H9 (cell line): ENCODE results near the gene NLRP14. TPM values are rescaled to one million over a fixed set of nuclear protein-coding genes. Genes with fewer than 3 reads are reported as not detected.

Experiments
- DNase-seq: peaks from one replicate; pipeline ENCODE4 v3.0.0-alpha.2; 2017
- H2AFZ ChIP-seq: one replicate; pipeline ENCODE4 v1.6.1; 2013; ENCODE audit warnings: mild to moderate bottlenecking, low read length, control low read depth, moderate library complexity
- H2AK5ac ChIP-seq: 2 replicates; pipeline ENCODE4 v1.6.1; 2013; ENCODE audit warnings: low read length, control low read depth, mixed read lengths; ENCODE audit not compliant: insufficient read length
- H2BK120ac ChIP-seq: one replicate; pipeline ENCODE4 v1.6.1; 2013; ENCODE audit warnings: low read depth, mild to moderate bottlenecking, low read length, control low read depth, inconsistent platforms; ENCODE audit not compliant: poor library complexity, severe bottlenecking
- H2BK12ac ChIP-seq: 2 replicates; pipeline ENCODE4 v1.6.1; 2013; ENCODE audit warnings: low read length, control low read depth, mixed read lengths, low read depth; ENCODE audit not compliant: insufficient read length
- H2BK15ac ChIP-seq: 2 replicates; pipeline ENCODE4 v1.6.1; 2013; ENCODE audit warnings: low read depth, low read length, control low read depth
- H2BK20ac ChIP-seq: one replicate; pipeline ENCODE4 v1.6.1; 2013; ENCODE audit warnings: low read depth, mild to moderate bottlenecking, low read length, control low read depth, inconsistent platforms; ENCODE audit not compliant: poor library complexity, severe bottlenecking
- H2BK5ac ChIP-seq: 2 replicates; pipeline ENCODE4 v1.6.1; 2013; ENCODE audit warnings: low read length, control low read depth, mixed read lengths; ENCODE audit not compliant: insufficient read length
- H3K14ac ChIP-seq: 2 replicates; pipeline ENCODE4 v1.6.1; 2013; ENCODE audit warnings: low read length, control low read depth; ENCODE audit not compliant: insufficient read depth
- H3K18ac ChIP-seq: 2 replicates; pipeline ENCODE4 v1.6.1; 2013; ENCODE audit warnings: low read depth, mild to moderate bottlenecking, mixed read lengths, low read length, control low read depth; ENCODE audit not compliant: insufficient read length
- H3K23ac ChIP-seq: 2 replicates; pipeline ENCODE4 v1.6.1; 2013; ENCODE audit warnings: low read length, control low read depth, mixed read lengths, low read depth; ENCODE audit not compliant: insufficient read length
- H3K23me2 ChIP-seq: 2 replicates; pipeline ENCODE4 v1.6.1; 2013; ENCODE audit warnings: low read depth, mild to moderate bottlenecking, mixed read lengths, low read length, control low read depth; ENCODE audit not compliant: insufficient read length, poor library complexity, severe bottlenecking
- H3K27ac ChIP-seq: 2 replicates; pipeline ENCODE4 v1.5.1; 2013; ENCODE audit warnings: low read length, control low read depth, mixed read lengths, low read depth; ENCODE audit not compliant: insufficient read length
- H3K27me3 ChIP-seq: 2 replicates; pipeline ENCODE4 v1.6.1; 2013; ENCODE audit warnings: low read length, control low read depth, inconsistent platforms; ENCODE audit not compliant: insufficient read depth
- H3K4ac ChIP-seq: 2 replicates; pipeline ENCODE4 v1.6.1; 2013; ENCODE audit warnings: low read depth, mild to moderate bottlenecking, control low read depth, inconsistent platforms, low read length, moderate library complexity
- H3K4me1 ChIP-seq: 2 replicates; pipeline ENCODE4 v1.6.1; 2013; ENCODE audit warnings: low read length, control low read depth, inconsistent platforms; ENCODE audit not compliant: insufficient read depth
- H3K4me2 ChIP-seq: 2 replicates; pipeline ENCODE4 v1.6.1; 2013; ENCODE audit warnings: low read length, control low read depth, mixed read lengths; ENCODE audit not compliant: insufficient read length, insufficient read depth
- H3K56ac ChIP-seq: 2 replicates; pipeline ENCODE4 v1.6.1; 2013; ENCODE audit warnings: low read depth, mild to moderate bottlenecking, mixed read lengths, low read length, control low read depth; ENCODE audit not compliant: insufficient read length
- H3K79me1 ChIP-seq: 2 replicates; pipeline ENCODE4 v1.6.1; 2013; ENCODE audit warnings: low read depth, mild to moderate bottlenecking, moderate library complexity, low read length, control low read depth, inconsistent platforms; ENCODE audit not compliant: insufficient read depth, poor library complexity, severe bottlenecking
- H3K79me2 ChIP-seq: 2 replicates; pipeline ENCODE4 v1.6.1; 2013; ENCODE audit warnings: low read length, control low read depth, inconsistent platforms; ENCODE audit not compliant: insufficient read depth
- H3K9ac ChIP-seq: 2 replicates; pipeline ENCODE4 v1.6.1; 2013; ENCODE audit warnings: low read length, control low read depth, mixed read lengths; ENCODE audit not compliant: insufficient read length; ENCODE audit errors: extremely low read depth
- H3K9me3 ChIP-seq: one replicate; pipeline ENCODE4 v1.6.1; 2013; ENCODE audit warnings: low read depth, low read length, inconsistent platforms; ENCODE audit not compliant: control insufficient read depth
- H3T11ph ChIP-seq: one replicate; pipeline ENCODE4 v1.6.1; 2013; ENCODE audit warnings: mild to moderate bottlenecking, low read length, control low read depth, inconsistent platforms
- H4K20me1 ChIP-seq: one replicate; pipeline ENCODE4 v1.6.1; 2013; ENCODE audit not compliant: control insufficient read depth, insufficient read length, insufficient read depth
- H4K5ac ChIP-seq: 2 replicates; pipeline ENCODE4 v1.6.1; 2013; ENCODE audit warnings: low read depth, mild to moderate bottlenecking, mixed read lengths, low read length, control low read depth; ENCODE audit not compliant: insufficient read length
- H4K8ac ChIP-seq: replicated peaks from 2 replicates; pipeline ENCODE4 v1.6.1; 2013; ENCODE audit warnings: low read length, control low read depth, mixed read lengths, low read depth; ENCODE audit not compliant: insufficient read length
- H4K91ac ChIP-seq: 2 replicates; pipeline ENCODE4 v1.6.1; 2013; ENCODE audit warnings: low read depth, mild to moderate bottlenecking, moderate library complexity, mixed read lengths, low read length, control low read depth; ENCODE audit not compliant: insufficient read length
- H3K27ac Mint-ChIP-seq, 3 experiments: 2 replicates in 2 of 3; 3 replicates in 1 of 3; pipeline ENCODE4 v1.8.0; 2020 to 2021; ENCODE audit warnings: mixed read lengths in 3 of 3, mild to moderate bottlenecking in 1 of 3, moderate library complexity in 1 of 3
- H3K27me3 Mint-ChIP-seq: 2 replicates; pipeline ENCODE4 v1.8.0; 2021; ENCODE audit warnings: low read depth, mild to moderate bottlenecking, moderate library complexity, mixed read lengths
- H3K36me3 Mint-ChIP-seq, 3 experiments: 2 replicates in 2 of 3; 3 replicates in 1 of 3; pipeline ENCODE4 v1.8.0; 2020 to 2021; ENCODE audit warnings: low read depth in 3 of 3, mixed read lengths in 3 of 3; ENCODE audit not compliant: insufficient read depth in 1 of 3
- H3K4me1 Mint-ChIP-seq, 2 experiments: 2 replicates each; pipeline ENCODE4 v1.8.0; 2020; ENCODE audit warnings: mixed read lengths in 2 of 2
- H3K4me3 Mint-ChIP-seq, 2 experiments: 2 replicates in 1 of 2; 3 replicates in 1 of 2; pipeline ENCODE4 v1.8.0; 2020 to 2021; ENCODE audit warnings: mild to moderate bottlenecking in 2 of 2, mixed read lengths in 2 of 2, moderate library complexity in 1 of 2
- H3K9me3 Mint-ChIP-seq, 2 experiments: 2 replicates in 1 of 2; 3 replicates in 1 of 2; pipeline ENCODE4 v1.8.0; 2020; ENCODE audit warnings: mild to moderate bottlenecking in 2 of 2, mixed read lengths in 2 of 2, moderate library complexity in 1 of 2
- CTCF ChIP-seq: fragments of 200-600 bp; sonication (generic); conservative IDR thresholded peaks from 3 replicates; pipeline ENCODE4 v1.8.0; 2021; ENCODE audit warnings: antibody characterized with exemption, mild to moderate bottlenecking
- WGBS: extraction: QIAGEN DNeasy Blood & Tissue Kit; methylation state at CpG from one replicate; pipeline ENCODE4 v1.1.7; 2013; ENCODE audit warnings: missing lambda C conversion rate, low lambda C conversion rate, mixed read lengths; ENCODE audit not compliant: insufficient read length; ENCODE audit errors: extremely low coverage; 5-methylcytosine and 5-hydroxymethylcytosine counted together
- total RNA-seq: library from RNA; stranded (reverse); gene quantifications from 2 replicates; pipeline ENCODE4 v1.2.1, GENCODE V29; 2021

The NLRP14 gene
- total RNA-seq, 1 experiment from 2014 or later: 0.07 TPM

- no peak overlapping the region for H2BK15ac ChIP-seq
Observed at GRCh38 chr11:7016011-7016410, 4.3 kb upstream of the NLRP14 start.

More at GRCh38 chr11:7016011-7016410, 4.3 kb upstream of the NLRP14 start:
- Histone ChIP-seq H3K9me3 (no peaks in the 10 kb centered on the region), H3K79me2 (no peaks in the 10 kb centered on the region), H3K23ac (no peak overlapping the region), H3K14ac (no peak overlapping the region), H2BK5ac (no peak overlapping the region), H3K27me3 (no peaks in the 10 kb centered on the region), H3K56ac (no peak overlapping the region), H4K91ac (no peak overlapping the region), H3K27ac (no peak overlapping the region), H3K79me1 (no peaks in the 10 kb centered on the region), H3K23me2 (peaks cover 3% of the 10 kb centered on the region), H2BK12ac (no peak overlapping the region), H2BK120ac (no peak overlapping the region), H4K5ac (no peak overlapping the region), H3T11ph (no peak overlapping the region), H2AFZ (no peak overlapping the region), H2BK20ac (no peak overlapping the region), H4K8ac (no peak overlapping the region), H3K9ac (no peak overlapping the region), H3K18ac (no peak overlapping the region), H2AK5ac (no peak overlapping the region), H3K4ac (no peak overlapping the region), H4K20me1 (no peaks in the 10 kb centered on the region), H3K4me1 (no peaks in the 10 kb centered on the region), H3K4me2 (no peak overlapping the region)
- Mint-ChIP-seq H3K4me1 (peaks cover 12 to 13% of the 10 kb centered on the region in 2 experiments), H3K27me3 (peaks cover 3% of the 10 kb centered on the region), H3K9me3 (no peaks in the 10 kb centered on the region; a peak in 1 of 5 replicates), H3K4me3 (no peak overlapping the region), H3K27ac (no peak overlapping the region), H3K36me3 (no peaks in the 10 kb centered on the region; a peak in 1 of 7 replicates)
- no peak for DNase-seq
- no CpG with 5 or more reads among the region's 1 CpG for WGBS
- no peak for TF ChIP-seq CTCF
